GM23338 (cell line): ENCODE results near the gene AGRN. TPM values are rescaled to one million over a fixed set of nuclear protein-coding genes. Genes with fewer than 3 reads are reported as not detected.

Source experiments
- CREB1 ChIP-seq: fragments of 250-450 bp; sonication (Bioruptor Pico); IDR thresholded peaks from 2 replicates; pipeline ENCODE4 v1.5.0; 2020; ENCODE audit warnings: low read depth, mild to moderate bottlenecking, moderate library complexity
- ETS1 ChIP-seq: IDR thresholded peaks from 2 replicates; pipeline ENCODE4 v1.6.1; 2016; ENCODE audit warnings: antibody characterized with exemption
- REST ChIP-seq: IDR thresholded peaks from one replicate; pipeline ENCODE4 v1.6.1; 2018; ENCODE audit warnings: antibody characterized with exemption; ENCODE audit not compliant: unreplicated experiment
- STAT1 ChIP-seq: IDR thresholded peaks from one replicate; pipeline ENCODE4 v1.6.1; 2016; ENCODE audit warnings: antibody characterized with exemption; ENCODE audit not compliant: unreplicated experiment
- ZNF331 ChIP-seq: fragments of 250-450 bp; sonication (Bioruptor Pico); IDR thresholded peaks from 2 replicates; pipeline ENCODE4 v1.5.0; 2020; ENCODE audit warnings: low read depth, mild to moderate bottlenecking, moderate library complexity
- ZNF462 ChIP-seq: fragments of 250-450 bp; sonication (Bioruptor Pico); IDR thresholded peaks from 2 replicates; pipeline ENCODE4 v1.5.0; 2020; ENCODE audit warnings: mild to moderate bottlenecking, moderate library complexity
- polyA plus RNA-seq: library from polyadenylated mRNA; unstranded; fragments of >200 nt; fragmentation: Nextera tagmentation; extraction: Ambion mirVana; gene quantifications from 2 replicates; pipeline ENCODE4 v1.2.1, GENCODE V29; 2016
- total RNA-seq: library from RNA; depleted of rRNA; stranded (reverse); fragments of >200 nt; shearing (Covaris generic); gene quantifications from 2 replicates; pipeline ENCODE4 v1.2.3, GENCODE V29; 2014

The AGRN gene
- total and polyA plus RNA-seq, 2 experiments from 2014 or later: 12.3 to 185 TPM

GRCh38 chr1:1088801-1089680 is 69.1 kb downstream of the AGRN start (continued):
- TF ChIP-seq ZNF462 (CRISPR knock-in tag) (no peak), STAT1 (no peak), REST (no peak), CREB1 (CRISPR knock-in tag) (no peak), ZNF331 (CRISPR knock-in tag) (no peak), ETS1 (no peak)
